Omental fat pad (tissue), 4 donors: Measurements from ENCODE around the gene PMEPA1. TPM values are rescaled to one million over a fixed set of nuclear protein-coding genes. Genes with fewer than 3 reads are reported as not detected.

ENCODE experiments used
- ATAC-seq: fragments of 150-250 bp; one replicate; pipeline ENCODE4 v1.9.1; 2016; ENCODE audit warnings: mild to moderate bottlenecking, moderate library complexity; ENCODE audit not compliant: low FRiP score
- DNase-seq: peaks from one replicate; pipeline ENCODE4 v3.0.0-alpha.2; 2019; ENCODE audit warnings: low spot score
- total RNA-seq, 4 donors: library from RNA; depleted of rRNA; stranded (reverse); fragments of >200 nt; gene quantifications; one replicate each; pipeline ENCODE4 v1.1.0, GENCODE V29; 2016
- TF ChIP-seq, protein P1 (sequence below), 3 donors: fragments of 450-650 bp; IDR thresholded peaks; one replicate each; pipeline ENCODE4 v1.5.1; 2016 to 2017; ENCODE audit warnings: antibody characterized with exemption in 3 of 3, mild to moderate bottlenecking in 3 of 3, moderate library complexity in 2 of 3

PMEPA1 gene
- total RNA-seq, 4 donors from 2014 or later = 10.4 to 42.7 (median 18.9) TPM

DNA sequence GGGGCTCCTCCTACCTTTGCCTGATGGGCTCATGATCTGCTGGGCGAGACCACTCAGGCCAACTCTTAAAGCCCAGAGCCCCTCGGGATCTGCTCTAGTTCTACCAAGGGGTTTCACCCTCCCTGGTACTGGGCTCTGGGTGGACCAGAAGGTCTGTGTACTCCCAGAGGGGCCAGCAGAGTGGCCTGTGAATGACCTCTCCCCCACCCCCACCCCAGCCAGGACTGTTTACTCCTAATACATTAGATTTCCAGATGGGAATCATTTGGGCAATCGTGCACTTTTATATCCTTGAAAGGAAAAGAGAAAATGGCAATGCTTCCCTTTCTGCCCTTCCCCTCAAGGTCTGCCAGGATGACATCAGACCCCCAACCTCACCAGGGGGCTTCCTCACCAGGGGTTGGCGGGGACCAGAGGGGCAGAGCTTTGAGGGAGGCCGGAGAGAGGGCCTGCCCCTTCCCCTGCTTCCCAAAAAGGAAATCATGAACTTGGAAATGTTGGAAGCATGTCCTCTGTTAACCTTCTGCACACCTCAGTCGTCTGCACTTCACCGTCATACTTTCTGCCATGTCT is 37.1 kb upstream of the PMEPA1 start:
- ATAC-seq = no peak
- no peak for DNase-seq
- TF ChIP-seq, protein P1, sequence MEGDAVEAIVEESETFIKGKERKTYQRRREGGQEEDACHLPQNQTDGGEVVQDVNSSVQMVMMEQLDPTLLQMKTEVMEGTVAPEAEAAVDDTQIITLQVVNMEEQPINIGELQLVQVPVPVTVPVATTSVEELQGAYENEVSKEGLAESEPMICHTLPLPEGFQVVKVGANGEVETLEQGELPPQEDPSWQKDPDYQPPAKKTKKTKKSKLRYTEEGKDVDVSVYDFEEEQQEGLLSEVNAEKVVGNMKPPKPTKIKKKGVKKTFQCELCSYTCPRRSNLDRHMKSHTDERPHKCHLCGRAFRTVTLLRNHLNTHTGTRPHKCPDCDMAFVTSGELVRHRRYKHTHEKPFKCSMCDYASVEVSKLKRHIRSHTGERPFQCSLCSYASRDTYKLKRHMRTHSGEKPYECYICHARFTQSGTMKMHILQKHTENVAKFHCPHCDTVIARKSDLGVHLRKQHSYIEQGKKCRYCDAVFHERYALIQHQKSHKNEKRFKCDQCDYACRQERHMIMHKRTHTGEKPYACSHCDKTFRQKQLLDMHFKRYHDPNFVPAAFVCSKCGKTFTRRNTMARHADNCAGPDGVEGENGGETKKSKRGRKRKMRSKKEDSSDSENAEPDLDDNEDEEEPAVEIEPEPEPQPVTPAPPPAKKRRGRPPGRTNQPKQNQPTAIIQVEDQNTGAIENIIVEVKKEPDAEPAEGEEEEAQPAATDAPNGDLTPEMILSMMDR (IDR thresholded peaks at IDR 0.05) = no peak

DNA sequence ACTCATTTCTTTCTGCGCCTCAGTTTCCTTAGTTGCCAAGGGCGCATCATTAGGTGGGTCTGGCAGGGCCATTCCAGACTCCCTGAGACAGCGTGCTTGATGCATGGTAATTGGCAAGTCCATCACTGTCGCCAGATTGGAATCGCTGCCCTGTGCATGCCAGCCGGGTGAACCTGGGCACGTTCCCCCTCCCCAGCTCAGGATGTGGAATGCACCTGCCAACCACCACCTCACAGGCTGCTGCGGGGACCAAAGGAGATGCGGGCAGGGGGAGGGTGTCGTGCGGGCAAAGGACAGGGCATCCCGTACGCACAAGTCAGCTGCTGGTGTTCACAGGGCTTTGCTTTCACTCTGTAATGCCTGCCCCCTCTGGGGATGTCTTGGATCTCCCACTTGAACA is 36.4 kb upstream of the PMEPA1 start:
- TF ChIP-seq, protein P1 (IDR thresholded peaks at IDR 0.05) = no peak
- ATAC-seq (no peak), DNase-seq (no peak)

DNA sequence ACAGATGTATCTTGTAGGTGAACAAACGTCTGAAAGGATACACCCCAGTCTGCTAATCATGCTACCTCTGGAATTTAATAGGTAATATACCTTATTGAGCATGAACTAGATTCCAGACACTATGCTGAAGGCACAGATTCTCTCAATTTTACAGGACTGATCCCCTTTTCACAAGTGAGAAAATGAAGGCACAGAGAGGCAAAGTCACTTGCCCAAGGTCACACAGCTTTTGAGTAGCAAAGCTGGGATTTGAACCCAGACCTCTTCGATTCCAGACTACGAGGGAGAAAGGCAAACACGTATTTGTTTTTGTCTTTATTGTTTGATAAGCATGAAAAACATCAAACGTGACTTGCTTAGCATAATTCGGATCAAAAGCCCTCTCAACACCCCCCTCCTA is 34.4 kb upstream of the PMEPA1 start:
- no peak for DNase-seq
- TF ChIP-seq, protein P1 (IDR thresholded peaks at IDR 0.05) = no peak

DNA sequence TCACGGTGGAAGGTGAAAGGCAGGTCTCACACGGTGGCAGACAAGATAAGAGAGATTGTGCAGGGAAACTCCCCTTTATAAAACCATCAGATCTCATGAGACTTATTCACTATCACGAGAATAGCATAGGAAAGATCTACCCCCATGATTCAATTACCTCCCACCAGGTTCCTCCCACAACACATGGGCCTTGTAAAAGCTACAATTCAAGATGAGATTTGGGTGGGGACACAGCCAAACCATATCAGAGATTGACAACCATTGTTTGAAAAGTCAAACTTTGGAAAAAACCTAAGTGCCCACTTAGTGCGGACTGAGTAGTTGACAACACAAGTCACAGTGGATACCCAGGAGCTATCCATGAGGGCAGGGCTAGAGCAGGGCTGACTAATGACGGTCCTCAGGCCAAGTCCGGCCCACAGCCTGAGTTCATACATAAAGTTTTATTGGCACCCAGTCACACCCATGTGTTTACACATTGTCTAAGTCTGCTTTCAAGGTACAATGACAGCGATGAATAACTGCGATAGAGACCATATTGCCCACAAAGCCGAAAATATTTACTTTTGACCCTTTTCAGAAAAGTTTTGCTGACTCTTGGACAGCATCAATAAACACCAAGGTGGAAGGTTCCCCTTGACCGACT is 33.8 kb upstream of the PMEPA1 start:
- DNase-seq (no peak), ATAC-seq (no peak)
- TF ChIP-seq, protein P1 (IDR thresholded peaks at IDR 0.05) = no peak

More for the DNA sequence above, 34.4 kb upstream of the PMEPA1 start:
- no peak for ATAC-seq

DNA sequence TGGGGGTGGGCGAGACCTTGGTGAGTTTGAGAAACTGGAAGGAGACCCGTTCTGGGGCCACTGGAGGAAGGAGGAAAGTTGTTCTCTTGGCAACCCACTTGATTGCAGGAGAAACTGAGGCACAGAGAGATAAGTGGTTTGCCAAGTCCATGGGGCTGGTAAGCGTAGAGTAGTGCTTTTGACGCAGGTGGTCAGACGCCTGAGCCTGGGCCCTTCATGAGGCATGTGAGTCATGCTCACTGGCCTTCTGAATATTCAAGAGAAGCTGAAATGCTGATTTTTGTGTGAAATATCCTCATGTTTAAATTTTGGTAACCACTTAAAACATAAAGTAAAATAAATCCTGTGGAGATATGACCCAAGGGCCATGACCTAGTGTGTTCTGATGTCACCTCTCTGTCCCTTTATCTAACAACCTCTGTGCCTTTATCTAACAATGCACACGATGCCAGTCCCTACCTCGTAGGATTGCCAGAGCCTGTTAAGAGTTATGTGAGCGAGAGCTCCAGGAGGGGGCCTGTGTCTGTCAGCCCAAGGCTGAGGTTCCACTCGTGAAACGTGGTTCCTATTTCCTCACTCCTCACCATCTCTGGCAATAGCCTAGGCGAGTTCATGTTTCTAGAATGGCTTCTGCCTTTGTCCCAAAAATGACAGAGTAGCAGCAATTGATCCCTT is 32.8 kb upstream of the PMEPA1 start:
- no peak for ATAC-seq

DNA sequence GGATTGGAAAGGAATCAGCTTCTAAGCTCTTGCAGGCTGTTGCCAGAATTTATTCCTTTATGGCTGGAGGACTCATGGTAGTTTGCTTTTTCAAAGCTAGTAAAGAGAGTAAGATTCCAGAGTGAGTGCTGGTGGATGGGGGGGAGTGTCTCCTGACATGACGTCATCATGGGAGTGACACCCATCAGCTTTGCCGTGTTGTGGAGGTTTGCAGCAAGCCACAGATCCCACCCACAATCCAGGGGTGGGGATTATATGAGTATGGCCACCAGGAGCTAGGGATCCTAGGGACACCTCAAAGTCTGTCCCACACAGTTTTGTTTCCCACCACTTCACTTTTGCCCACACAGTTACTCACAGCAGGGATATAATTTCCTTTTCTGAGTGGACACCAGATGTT is 28.7 kb upstream of the PMEPA1 start:
- TF ChIP-seq, protein P1 (IDR thresholded peaks at IDR 0.05) = no peak
- DNase-seq (no peak), ATAC-seq (no peak)

More for the DNA sequence above, 32.8 kb upstream of the PMEPA1 start:
- no peak for DNase-seq
- TF ChIP-seq, protein P1 (IDR thresholded peaks at IDR 0.05) = no peak
